Measurements from ENCODE around the gene USP9X.

The USP9X gene

DNA sequence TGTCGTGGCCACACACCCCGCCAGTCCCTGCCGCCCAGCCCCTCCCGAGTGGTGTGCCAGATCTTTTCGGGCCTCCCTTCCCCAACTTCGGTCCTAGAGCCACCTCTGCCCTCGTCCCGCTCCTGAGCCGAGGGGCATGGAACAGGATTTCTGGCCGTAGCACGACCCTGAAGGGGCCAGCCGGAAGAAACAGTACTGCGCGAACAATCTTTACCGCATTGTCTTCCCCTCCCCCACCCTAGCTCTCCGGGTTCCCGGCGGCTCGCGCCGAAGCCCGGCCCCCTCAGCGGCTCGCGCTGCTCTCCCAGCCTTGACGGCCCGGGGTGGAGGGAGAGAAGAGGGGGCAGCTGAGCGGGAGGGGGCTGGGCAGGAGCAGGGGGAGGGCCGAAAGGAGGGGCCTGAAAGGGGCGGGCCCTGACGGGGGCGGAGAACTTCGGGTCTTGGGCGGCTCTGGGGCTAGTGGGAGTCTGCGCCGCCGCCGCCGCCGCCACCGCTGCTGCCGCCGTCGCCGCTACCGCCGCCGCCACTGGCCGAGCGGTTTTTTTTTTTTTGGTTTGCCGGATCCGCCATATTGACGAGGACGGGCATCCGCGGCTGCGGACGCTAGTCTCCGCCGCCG lies at the start of gene USP9X (continued):
- TF ChIP-seq ZNF221 (tag by site-specific recombination; IDR thresholded peaks at IDR 0.05; ENCODE audit: borderline replicate concordance) = no peak
- TF ChIP-seq ZSCAN30 (tag by site-specific recombination; IDR thresholded peaks at IDR 0.05) = peak; percentile 0; the same call in 1 of the 2 replicates
- TF ChIP-seq, protein P1, sequence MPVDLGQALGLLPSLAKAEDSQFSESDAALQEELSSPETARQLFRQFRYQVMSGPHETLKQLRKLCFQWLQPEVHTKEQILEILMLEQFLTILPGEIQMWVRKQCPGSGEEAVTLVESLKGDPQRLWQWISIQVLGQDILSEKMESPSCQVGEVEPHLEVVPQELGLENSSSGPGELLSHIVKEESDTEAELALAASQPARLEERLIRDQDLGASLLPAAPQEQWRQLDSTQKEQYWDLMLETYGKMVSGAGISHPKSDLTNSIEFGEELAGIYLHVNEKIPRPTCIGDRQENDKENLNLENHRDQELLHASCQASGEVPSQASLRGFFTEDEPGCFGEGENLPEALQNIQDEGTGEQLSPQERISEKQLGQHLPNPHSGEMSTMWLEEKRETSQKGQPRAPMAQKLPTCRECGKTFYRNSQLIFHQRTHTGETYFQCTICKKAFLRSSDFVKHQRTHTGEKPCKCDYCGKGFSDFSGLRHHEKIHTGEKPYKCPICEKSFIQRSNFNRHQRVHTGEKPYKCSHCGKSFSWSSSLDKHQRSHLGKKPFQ (tag by site-specific recombination; IDR thresholded peaks at IDR 0.05) = peak; percentile 56; the same call in 1 of the 2 replicates
- TF ChIP-seq ZNF121 (tag by site-specific recombination; IDR thresholded peaks at IDR 0.05) = peak; percentile 53; the same call in 1 of the 2 replicates
- TF ChIP-seq YY2 (tag by site-specific recombination; IDR thresholded peaks at IDR 0.05) = no peak
- TF ChIP-seq GLI4 (tag by site-specific recombination; IDR thresholded peaks at IDR 0.05) = 0 out of 2 replicates have a peak, but pooled peaks have one; percentile 70
- peak; percentile 81 for TF ChIP-seq ZNF629 (tag by site-specific recombination; IDR thresholded peaks at IDR 0.05)
- no peak for TF ChIP-seq ZNF354C (tag by site-specific recombination; IDR thresholded peaks at IDR 0.05; ENCODE audit: borderline replicate concordance, low read depth)
- TF ChIP-seq ZBTB49 (tag by site-specific recombination; IDR thresholded peaks at IDR 0.05; ENCODE audit: low read depth) = no peak
- peak; percentile 57; the same call in 1 of the 2 replicates for TF ChIP-seq ZFP69B (tag by site-specific recombination; IDR thresholded peaks at IDR 0.05)
- TF ChIP-seq ZNF639 (tag by site-specific recombination; IDR thresholded peaks at IDR 0.05) = peak; percentile 97
- no peak for TF ChIP-seq ZNF211 (tag by site-specific recombination; IDR thresholded peaks at IDR 0.05; ENCODE audit: low read depth)
- TF ChIP-seq KLF17 (tag by site-specific recombination; IDR thresholded peaks at IDR 0.05) = peak; percentile 92; the same call in 1 of the 2 replicates
- no peak for TF ChIP-seq ZNF658 (tag by site-specific recombination; IDR thresholded peaks at IDR 0.05)
- 0 out of 2 replicates have a peak, but pooled peaks have one; percentile 72 for TF ChIP-seq ZNF692 (tag by site-specific recombination; IDR thresholded peaks at IDR 0.05)
- TF ChIP-seq, protein P2, sequence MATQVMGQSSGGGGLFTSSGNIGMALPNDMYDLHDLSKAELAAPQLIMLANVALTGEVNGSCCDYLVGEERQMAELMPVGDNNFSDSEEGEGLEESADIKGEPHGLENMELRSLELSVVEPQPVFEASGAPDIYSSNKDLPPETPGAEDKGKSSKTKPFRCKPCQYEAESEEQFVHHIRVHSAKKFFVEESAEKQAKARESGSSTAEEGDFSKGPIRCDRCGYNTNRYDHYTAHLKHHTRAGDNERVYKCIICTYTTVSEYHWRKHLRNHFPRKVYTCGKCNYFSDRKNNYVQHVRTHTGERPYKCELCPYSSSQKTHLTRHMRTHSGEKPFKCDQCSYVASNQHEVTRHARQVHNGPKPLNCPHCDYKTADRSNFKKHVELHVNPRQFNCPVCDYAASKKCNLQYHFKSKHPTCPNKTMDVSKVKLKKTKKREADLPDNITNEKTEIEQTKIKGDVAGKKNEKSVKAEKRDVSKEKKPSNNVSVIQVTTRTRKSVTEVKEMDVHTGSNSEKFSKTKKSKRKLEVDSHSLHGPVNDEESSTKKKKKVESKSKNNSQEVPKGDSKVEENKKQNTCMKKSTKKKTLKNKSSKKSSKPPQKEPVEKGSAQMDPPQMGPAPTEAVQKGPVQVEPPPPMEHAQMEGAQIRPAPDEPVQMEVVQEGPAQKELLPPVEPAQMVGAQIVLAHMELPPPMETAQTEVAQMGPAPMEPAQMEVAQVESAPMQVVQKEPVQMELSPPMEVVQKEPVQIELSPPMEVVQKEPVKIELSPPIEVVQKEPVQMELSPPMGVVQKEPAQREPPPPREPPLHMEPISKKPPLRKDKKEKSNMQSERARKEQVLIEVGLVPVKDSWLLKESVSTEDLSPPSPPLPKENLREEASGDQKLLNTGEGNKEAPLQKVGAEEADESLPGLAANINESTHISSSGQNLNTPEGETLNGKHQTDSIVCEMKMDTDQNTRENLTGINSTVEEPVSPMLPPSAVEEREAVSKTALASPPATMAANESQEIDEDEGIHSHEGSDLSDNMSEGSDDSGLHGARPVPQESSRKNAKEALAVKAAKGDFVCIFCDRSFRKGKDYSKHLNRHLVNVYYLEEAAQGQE (tag by site-specific recombination; IDR thresholded peaks at IDR 0.05) = no peak
- TF ChIP-seq, protein P3, sequence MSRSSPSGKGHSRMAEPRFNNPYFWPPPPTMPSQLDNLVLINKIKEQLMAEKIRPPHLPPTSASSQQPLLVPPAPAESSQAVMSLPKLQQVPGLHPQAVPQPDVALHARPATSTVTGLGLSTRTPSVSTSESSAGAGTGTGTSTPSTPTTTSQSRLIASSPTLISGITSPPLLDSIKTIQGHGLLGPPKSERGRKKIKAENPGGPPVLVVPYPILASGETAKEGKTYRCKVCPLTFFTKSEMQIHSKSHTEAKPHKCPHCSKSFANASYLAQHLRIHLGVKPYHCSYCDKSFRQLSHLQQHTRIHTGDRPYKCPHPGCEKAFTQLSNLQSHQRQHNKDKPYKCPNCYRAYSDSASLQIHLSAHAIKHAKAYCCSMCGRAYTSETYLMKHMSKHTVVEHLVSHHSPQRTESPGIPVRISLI (tag by site-specific recombination; IDR thresholded peaks at IDR 0.05) = peak; percentile 9; the same call in 1 of the 2 replicates
- TF ChIP-seq, protein P4, sequence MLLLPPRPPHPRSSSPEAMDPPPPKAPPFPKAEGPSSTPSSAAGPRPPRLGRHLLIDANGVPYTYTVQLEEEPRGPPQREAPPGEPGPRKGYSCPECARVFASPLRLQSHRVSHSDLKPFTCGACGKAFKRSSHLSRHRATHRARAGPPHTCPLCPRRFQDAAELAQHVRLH (tag by site-specific recombination; IDR thresholded peaks at IDR 0.05) = peak; percentile 9; the same call in 1 of the 2 replicates
- TF ChIP-seq, protein P5, sequence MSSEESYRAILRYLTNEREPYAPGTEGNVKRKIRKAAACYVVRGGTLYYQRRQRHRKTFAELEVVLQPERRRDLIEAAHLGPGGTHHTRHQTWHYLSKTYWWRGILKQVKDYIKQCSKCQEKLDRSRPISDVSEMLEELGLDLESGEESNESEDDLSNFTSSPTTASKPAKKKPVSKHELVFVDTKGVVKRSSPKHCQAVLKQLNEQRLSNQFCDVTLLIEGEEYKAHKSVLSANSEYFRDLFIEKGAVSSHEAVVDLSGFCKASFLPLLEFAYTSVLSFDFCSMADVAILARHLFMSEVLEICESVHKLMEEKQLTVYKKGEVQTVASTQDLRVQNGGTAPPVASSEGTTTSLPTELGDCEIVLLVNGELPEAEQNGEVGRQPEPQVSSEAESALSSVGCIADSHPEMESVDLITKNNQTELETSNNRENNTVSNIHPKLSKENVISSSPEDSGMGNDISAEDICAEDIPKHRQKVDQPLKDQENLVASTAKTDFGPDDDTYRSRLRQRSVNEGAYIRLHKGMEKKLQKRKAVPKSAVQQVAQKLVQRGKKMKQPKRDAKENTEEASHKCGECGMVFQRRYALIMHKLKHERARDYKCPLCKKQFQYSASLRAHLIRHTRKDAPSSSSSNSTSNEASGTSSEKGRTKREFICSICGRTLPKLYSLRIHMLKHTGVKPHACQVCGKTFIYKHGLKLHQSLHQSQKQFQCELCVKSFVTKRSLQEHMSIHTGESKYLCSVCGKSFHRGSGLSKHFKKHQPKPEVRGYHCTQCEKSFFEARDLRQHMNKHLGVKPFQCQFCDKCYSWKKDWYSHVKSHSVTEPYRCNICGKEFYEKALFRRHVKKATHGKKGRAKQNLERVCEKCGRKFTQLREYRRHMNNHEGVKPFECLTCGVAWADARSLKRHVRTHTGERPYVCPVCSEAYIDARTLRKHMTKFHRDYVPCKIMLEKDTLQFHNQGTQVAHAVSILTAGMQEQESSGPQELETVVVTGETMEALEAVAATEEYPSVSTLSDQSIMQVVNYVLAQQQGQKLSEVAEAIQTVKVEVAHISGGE (tag by site-specific recombination; conservative IDR thresholded peaks at IDR 0.05; ENCODE audit: low read depth) = peak; percentile 89
- no peak for TF ChIP-seq ZNF169 (tag by site-specific recombination; IDR thresholded peaks at IDR 0.05)
- TF ChIP-seq ZNF76 (tag by site-specific recombination; IDR thresholded peaks at IDR 0.05; ENCODE audit: borderline replicate concordance, low read depth) = 0 out of 2 replicates have a peak, but pooled peaks have one; percentile 63
